ENCODE data around the gene KAT6B. TPM values are rescaled to one million over a fixed set of nuclear protein-coding genes. Genes with fewer than 3 reads are reported as not detected.

The KAT6B gene
- total and polyA plus RNA-seq, 2 of the 8 experiments (the other 6 are each of a cell fraction or from before 2014, with no cell fraction given) = 7.3 to 30.8 TPM

DNA sequence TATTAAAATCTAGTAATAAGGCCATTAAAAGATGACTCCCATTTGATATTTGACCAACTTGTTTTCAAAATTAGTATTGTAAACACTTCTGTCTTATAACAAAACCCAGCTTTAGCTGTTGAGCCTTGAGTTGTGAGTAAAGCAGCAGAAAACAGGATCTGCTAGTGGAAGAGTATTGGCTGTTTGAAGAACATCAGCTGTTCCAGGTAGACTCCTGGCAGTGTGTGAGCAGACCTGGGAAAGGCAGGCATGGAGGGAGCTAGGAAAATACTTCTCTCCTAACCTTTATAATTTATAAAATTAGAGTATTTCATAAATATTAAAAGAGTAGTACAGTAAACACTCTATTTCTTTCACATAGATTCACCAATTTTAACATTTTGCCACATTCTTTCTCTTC is 29.0 kb downstream of the KAT6B start:
- Histone ChIP-seq H3K4me2 (ENCODE audit: insufficient read depth in 1 of 2, low read depth in 2 of 2, low read length in 2 of 2) (no peak overlapping the region), H3K23me2 (ENCODE audit: low read depth, low read length) (no peaks in the 10 kb centered on the region), H3K36me3 (ENCODE audit: control insufficient read depth in 2 of 4, insufficient read depth in 4 of 4, low read length in 3 of 4) (no peaks in the 10 kb centered on the region), H3K27me3 (replicated peaks in 1 of 4; ENCODE audit: control insufficient read depth in 3 of 4, extremely low read depth in 1 of 4, insufficient read depth in 3 of 4, low read length in 3 of 4) (no peaks in the 10 kb centered on the region), H2BK12ac (ENCODE audit: low read depth, low read length) (no peak overlapping the region), H3K9me3 (ENCODE audit: insufficient read depth in 2 of 2, low read depth in 1 of 2, low read length in 1 of 2) (no peaks in the 10 kb centered on the region), H2AK5ac (ENCODE audit: low read depth, low read length) (no peak overlapping the region), H3K56ac (replicated peaks; ENCODE audit: insufficient read length, low read depth, low read length) (no peak overlapping the region), H2BK20ac (ENCODE audit: low read length) (no peak overlapping the region), H2BK5ac (ENCODE audit: low read depth, low read length) (no peak overlapping the region), H3K4me1 (replicated peaks in 1 of 4; ENCODE audit: control insufficient read depth in 3 of 4, insufficient read depth in 4 of 4, low read length in 3 of 4) (peaks cover 0 to 2% (median under 1%) of the 10 kb centered on the region in 4 experiments; a peak in 2 of 7 replicates), H3K4me3 (ENCODE audit: extremely low read depth in 1 of 4, insufficient read depth in 2 of 4, low read depth in 3 of 4, low read length in 4 of 4) (no peak overlapping the region), H4K91ac (replicated peaks; ENCODE audit: insufficient read length, low read length) (no peak overlapping the region), H3K79me1 (ENCODE audit: low read depth, low read length) (peaks cover 4% of the 10 kb centered on the region; the same call in 1 of the 2 replicates), H4K20me1 (replicated peaks in 1 of 2; ENCODE audit: control insufficient read depth in 1 of 2, insufficient read depth in 2 of 2, low read length in 2 of 2) (no peaks in the 10 kb centered on the region), H3K79me2 (ENCODE audit: control insufficient read depth in 1 of 2, insufficient read depth in 2 of 2, low read length in 2 of 2) (peaks cover 0 to 65% of the 10 kb centered on the region in 2 experiments; a peak in 2 of 4 replicates), H3K23ac (ENCODE audit: insufficient read length) (no peak overlapping the region), H3K4ac (replicated peaks; ENCODE audit: insufficient read length, low read depth, low read length) (no peak overlapping the region), H3K27ac (ENCODE audit: low read depth, low read length) (no peak overlapping the region), H3K18ac (ENCODE audit: extremely low read depth, low read length) (no peak overlapping the region), H4K8ac (ENCODE audit: extremely low read depth, insufficient read depth, low read length) (no peak overlapping the region), H4K5ac (ENCODE audit: insufficient read length, low read depth, low read length) (no peak overlapping the region), H3K14ac (ENCODE audit: insufficient read length) (no peak overlapping the region), H3K9ac (replicated peaks in 1 of 4; ENCODE audit: extremely low read depth in 1 of 4, low read depth in 3 of 4, low read length in 3 of 4) (no peak overlapping the region), H2BK15ac (ENCODE audit: low read length) (no peak overlapping the region), H2AFZ (ENCODE audit: low read length) (no peak overlapping the region), H2BK120ac (replicated peaks; ENCODE audit: low read depth, low read length) (no peak overlapping the region)
- FAIRE-seq = no peak
- POLR2A ChIA-PET (ENCODE audit: partially characterized antibody) = no interaction called here
- CTCF ChIA-PET (ENCODE audit: partially characterized antibody) = interaction anchor here (0.8 kb wide), 1 partner anchor 33 kb away, joined by 3 read pairs; no protein-coding TSS in a partner anchor
- no peak for DNase-seq (ENCODE audit: low read depth in 1 of 2, low spot score in 2 of 2)
- TF ChIP-seq, protein P1, sequence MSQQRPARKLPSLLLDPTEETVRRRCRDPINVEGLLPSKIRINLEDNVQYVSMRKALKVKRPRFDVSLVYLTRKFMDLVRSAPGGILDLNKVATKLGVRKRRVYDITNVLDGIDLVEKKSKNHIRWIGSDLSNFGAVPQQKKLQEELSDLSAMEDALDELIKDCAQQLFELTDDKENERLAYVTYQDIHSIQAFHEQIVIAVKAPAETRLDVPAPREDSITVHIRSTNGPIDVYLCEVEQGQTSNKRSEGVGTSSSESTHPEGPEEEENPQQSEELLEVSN (IDR thresholded peaks at IDR 0.05) = no peak
- TF ChIP-seq POLR2AphosphoS5 (IDR thresholded peaks at IDR 0.05; ENCODE audit: low read depth, low read length) (no peak), GTF2F1 (IDR thresholded peaks at IDR 0.05; ENCODE audit: borderline replicate concordance, low read depth, low read length) (no peak), TBP (IDR thresholded peaks at IDR 0.05; ENCODE audit: low read depth, low read length) (no peak), SIN3A (conservative IDR thresholded peaks at IDR 0.05 in 1 of 2, IDR thresholded peaks at IDR 0.05 in 1 of 2; ENCODE audit: low read depth in 1 of 2, low read length in 2 of 2) (no peak), CEBPB (IDR thresholded peaks at IDR 0.05; ENCODE audit: low read depth, low read length) (no peak), EZH2 (IDR thresholded peaks at IDR 0.05; ENCODE audit: low read depth, low read length, severe bottlenecking) (no peak), SP1 (IDR thresholded peaks at IDR 0.05; ENCODE audit: low read depth, low read length) (no peak), KDM1A (IDR thresholded peaks at IDR 0.05; ENCODE audit: borderline replicate concordance, low read length) (no peak), SRF (IDR thresholded peaks at IDR 0.05; ENCODE audit: low read depth, low read length) (no peak), POU5F1 (IDR thresholded peaks at IDR 0.05; ENCODE audit: low read depth, low read length) (no peak)
- TF ChIP-seq, protein P2, sequence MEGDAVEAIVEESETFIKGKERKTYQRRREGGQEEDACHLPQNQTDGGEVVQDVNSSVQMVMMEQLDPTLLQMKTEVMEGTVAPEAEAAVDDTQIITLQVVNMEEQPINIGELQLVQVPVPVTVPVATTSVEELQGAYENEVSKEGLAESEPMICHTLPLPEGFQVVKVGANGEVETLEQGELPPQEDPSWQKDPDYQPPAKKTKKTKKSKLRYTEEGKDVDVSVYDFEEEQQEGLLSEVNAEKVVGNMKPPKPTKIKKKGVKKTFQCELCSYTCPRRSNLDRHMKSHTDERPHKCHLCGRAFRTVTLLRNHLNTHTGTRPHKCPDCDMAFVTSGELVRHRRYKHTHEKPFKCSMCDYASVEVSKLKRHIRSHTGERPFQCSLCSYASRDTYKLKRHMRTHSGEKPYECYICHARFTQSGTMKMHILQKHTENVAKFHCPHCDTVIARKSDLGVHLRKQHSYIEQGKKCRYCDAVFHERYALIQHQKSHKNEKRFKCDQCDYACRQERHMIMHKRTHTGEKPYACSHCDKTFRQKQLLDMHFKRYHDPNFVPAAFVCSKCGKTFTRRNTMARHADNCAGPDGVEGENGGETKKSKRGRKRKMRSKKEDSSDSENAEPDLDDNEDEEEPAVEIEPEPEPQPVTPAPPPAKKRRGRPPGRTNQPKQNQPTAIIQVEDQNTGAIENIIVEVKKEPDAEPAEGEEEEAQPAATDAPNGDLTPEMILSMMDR (IDR thresholded peaks at IDR 0.05; ENCODE audit: control extremely low read depth in 1 of 3, insufficient read depth in 1 of 3, low read depth in 1 of 3, low read length in 3 of 3) = no peak

Data from H1 (cell line).